GM23248 (cell line): ENCODE data around the gene SPINT1.

ENCODE experiments used
- EZH2 ChIP-seq: fragments of 200-600 bp; sonication (generic); IDR thresholded peaks from 2 replicates; pipeline ENCODE4 v1.6.1; 2018; ENCODE audit warnings: antibody characterized with exemption, mild to moderate bottlenecking; ENCODE audit not compliant: insufficient read depth, poor library complexity, severe bottlenecking
- EZH2phosphoT487 ChIP-seq: fragments of 200-600 bp; sonication (generic); IDR thresholded peaks from 2 replicates; pipeline ENCODE4 v1.6.1; 2018; ENCODE audit warnings: antibody characterized with exemption, moderate library complexity, mild to moderate bottlenecking, low read depth; ENCODE audit not compliant: insufficient read depth

DNA sequence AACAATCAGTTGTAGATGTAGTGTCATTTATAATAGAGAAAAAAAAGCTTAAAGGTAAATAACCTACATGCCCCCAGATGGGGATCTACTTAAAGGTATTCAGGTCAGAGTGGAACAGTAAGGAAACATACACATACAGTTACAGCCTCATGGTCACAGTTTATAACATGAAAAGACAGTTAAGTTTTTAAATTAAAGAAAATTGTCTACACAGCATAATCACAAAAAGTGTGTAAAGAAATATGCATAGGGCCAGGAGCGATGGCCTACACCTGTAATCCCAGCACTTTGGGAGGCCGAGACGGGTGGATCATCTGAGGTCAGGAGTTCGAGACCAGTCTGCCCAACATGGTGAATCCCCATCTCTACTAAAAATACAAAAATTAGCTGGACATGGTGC, 23.4 kb downstream of the SPINT1 start:
- no peak for TF ChIP-seq EZH2
- no peak for TF ChIP-seq EZH2phosphoT487
